WERI-Rb-1 (cell line): Measurements from ENCODE around the gene FBXW12.

Source experiments
- DNase-seq: peaks from one replicate; pipeline ENCODE4 v3.0.0-alpha.2; 2020
- H3K27ac ChIP-seq: fragments of 250-450 bp; sonication (Bioruptor Pico); 2 replicates; pipeline ENCODE4 v1.5.1; 2020; ENCODE audit warnings: mild to moderate bottlenecking, moderate library complexity
- H3K27me3 ChIP-seq: fragments of 250-450 bp; sonication (Bioruptor Pico); 2 replicates; pipeline ENCODE4 v1.5.1; 2021; ENCODE audit warnings: mild to moderate bottlenecking, low read depth, moderate library complexity; ENCODE audit not compliant: insufficient read depth, severe bottlenecking
- H3K36me3 ChIP-seq: fragments of 250-450 bp; sonication (Bioruptor Pico); 2 replicates; pipeline ENCODE4 v1.5.1; 2020; ENCODE audit warnings: mild to moderate bottlenecking, moderate library complexity
- H3K4me3 ChIP-seq: 2 replicates; pipeline ENCODE4 v1.5.1; 2011; ENCODE audit warnings: low read depth, mild to moderate bottlenecking, control low read depth, low read length
- H3K9me3 ChIP-seq: fragments of 250-450 bp; sonication (Bioruptor Pico); 2 replicates; pipeline ENCODE4 v1.5.1; 2021; ENCODE audit warnings: mild to moderate bottlenecking, moderate library complexity; ENCODE audit not compliant: severe bottlenecking
- CTCF ChIP-seq: IDR thresholded peaks from 2 replicates; pipeline ENCODE4 v1.5.1; 2011; ENCODE audit warnings: low read depth, mild to moderate bottlenecking, control low read depth, inconsistent platforms, low read length

The FBXW12 gene

GRCh38 chr3:48372377-48372770 is 355 bp downstream of the FBXW12 start:
- DNase-seq: no peak
- no peaks in the 10 kb centered on the region for H3K36me3 ChIP-seq
- TF ChIP-seq CTCF: no peak

DNA sequence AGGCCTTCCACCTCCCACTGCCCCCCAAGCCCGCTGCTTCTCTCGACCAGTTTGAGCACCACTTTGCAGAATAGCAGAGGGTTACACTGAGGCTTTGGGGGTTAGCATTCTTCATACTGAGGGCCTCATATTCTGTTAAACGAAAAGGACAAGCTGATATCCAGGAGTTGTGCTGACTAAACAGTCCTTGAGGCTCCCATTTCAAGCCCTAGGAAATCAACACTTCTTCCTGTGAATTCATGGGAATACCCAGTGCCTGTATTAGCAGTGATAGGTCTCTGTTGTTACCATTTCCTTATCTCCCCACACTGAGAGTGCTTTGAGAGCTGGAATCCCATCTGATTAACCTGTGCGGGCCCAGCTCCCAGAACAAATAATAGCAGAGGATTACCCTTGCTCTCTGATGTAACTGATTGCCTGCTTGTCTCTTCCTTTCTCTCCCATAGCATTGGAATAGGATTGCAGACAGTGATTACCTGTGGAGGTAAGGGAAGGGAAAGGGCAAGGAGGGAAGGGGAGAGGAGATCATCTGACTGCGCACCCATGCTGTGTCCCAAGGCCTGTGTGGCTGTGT is 930 bp downstream of the FBXW12 start:
- Histone ChIP-seq H3K9me3 (no peaks in the 10 kb centered on the region), H3K4me3 (no peak overlapping the region), H3K27ac (no peak overlapping the region)

More at GRCh38 chr3:48372377-48372770, 355 bp downstream of the FBXW12 start:
- Histone ChIP-seq H3K9me3 (no peaks in the 10 kb centered on the region), H3K27me3 (no peaks in the 10 kb centered on the region), H3K4me3 (no peak overlapping the region), H3K27ac (no peak overlapping the region)

DNA sequence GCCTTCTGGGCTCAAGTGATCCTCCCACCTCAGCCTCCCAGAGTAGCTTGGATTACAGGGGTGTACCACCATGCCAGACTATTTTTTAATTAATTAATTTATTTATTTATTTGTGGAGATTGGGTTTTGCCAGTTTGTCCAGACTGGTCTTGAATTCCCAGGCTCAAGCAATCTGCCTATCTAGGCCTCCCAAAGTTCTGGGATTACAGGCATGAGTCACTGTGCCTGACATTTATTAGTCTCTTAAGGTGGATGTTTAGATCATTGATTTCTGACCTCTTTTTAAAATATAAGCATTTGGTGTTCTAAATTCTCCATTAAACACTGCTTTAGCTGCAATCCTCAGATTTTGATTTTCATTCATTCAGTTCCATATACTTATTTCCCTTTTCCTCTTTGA is 15.6 kb downstream of the FBXW12 start:
- Histone ChIP-seq H3K36me3 (no peaks in the 10 kb centered on the region), H3K9me3 (no peaks in the 10 kb centered on the region), H3K4me3 (no peak overlapping the region), H3K27me3 (no peaks in the 10 kb centered on the region), H3K27ac (no peak overlapping the region)
- TF ChIP-seq CTCF: no peak
- no peak for DNase-seq

More for the DNA sequence above, 930 bp downstream of the FBXW12 start:
- Histone ChIP-seq H3K27me3 (no peaks in the 10 kb centered on the region), H3K36me3 (no peaks in the 10 kb centered on the region)
- no peak for TF ChIP-seq CTCF
- peak; percentile 25 for DNase-seq

DNA sequence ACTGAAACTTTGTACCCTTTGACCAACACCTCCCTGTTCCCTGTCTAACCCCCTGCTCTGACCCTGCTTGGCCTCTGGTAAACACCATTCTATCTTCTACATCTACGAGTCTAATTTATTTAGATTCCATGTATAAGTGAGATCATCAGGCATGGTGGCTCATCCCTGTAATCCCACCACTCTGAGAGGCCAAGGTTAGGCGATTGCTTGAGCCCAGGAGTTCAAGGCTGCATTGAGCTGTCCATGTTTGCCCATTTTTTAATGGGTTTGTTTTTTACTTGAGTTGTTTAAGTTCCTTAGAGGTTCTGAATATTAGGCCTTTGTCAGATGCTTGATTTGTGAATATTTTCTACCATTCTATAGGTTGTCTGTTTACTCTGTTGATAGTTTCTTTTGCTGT is 16.9 kb downstream of the FBXW12 start:
- H3K4me3 ChIP-seq: no peak overlapping the region
- DNase-seq: no peak
- no peaks in the 10 kb centered on the region for H3K36me3 ChIP-seq
- no peak for TF ChIP-seq CTCF
- no peaks in the 10 kb centered on the region for H3K9me3 ChIP-seq
- H3K27me3 ChIP-seq: no peaks in the 10 kb centered on the region
- H3K27ac ChIP-seq: no peak overlapping the region

GRCh38 chr3:48394391-48394790 is 22.4 kb downstream of the FBXW12 start:
- no peak for DNase-seq
- TF ChIP-seq CTCF: no peak

GRCh38 chr3:48395714-48396113 is 23.7 kb downstream of the FBXW12 start:
- H3K4me3 ChIP-seq: no peak overlapping the region
- H3K36me3 ChIP-seq: no peaks in the 10 kb centered on the region; the same call in 1 of the 2 replicates
- H3K9me3 ChIP-seq: no peaks in the 10 kb centered on the region
- no peak for DNase-seq
- no peak for TF ChIP-seq CTCF
- H3K27me3 ChIP-seq: no peaks in the 10 kb centered on the region
- H3K27ac ChIP-seq: no peak overlapping the region

More at GRCh38 chr3:48394391-48394790, 22.4 kb downstream of the FBXW12 start:
- Histone ChIP-seq H3K27me3 (no peaks in the 10 kb centered on the region), H3K27ac (no peak overlapping the region), H3K36me3 (no peaks in the 10 kb centered on the region), H3K9me3 (no peaks in the 10 kb centered on the region), H3K4me3 (no peak overlapping the region)
